GM18907 (cell line): ENCODE results near the gene PRMT7.

Source experiments
- ATAC-seq: cut with Tn5 transposase; IDR thresholded peaks from one replicate; pipeline ENCODE4 v1.9.1; 2021; ENCODE audit warnings: mild to moderate bottlenecking, moderate library complexity; ENCODE audit not compliant: unreplicated experiment

The PRMT7 gene

DNA sequence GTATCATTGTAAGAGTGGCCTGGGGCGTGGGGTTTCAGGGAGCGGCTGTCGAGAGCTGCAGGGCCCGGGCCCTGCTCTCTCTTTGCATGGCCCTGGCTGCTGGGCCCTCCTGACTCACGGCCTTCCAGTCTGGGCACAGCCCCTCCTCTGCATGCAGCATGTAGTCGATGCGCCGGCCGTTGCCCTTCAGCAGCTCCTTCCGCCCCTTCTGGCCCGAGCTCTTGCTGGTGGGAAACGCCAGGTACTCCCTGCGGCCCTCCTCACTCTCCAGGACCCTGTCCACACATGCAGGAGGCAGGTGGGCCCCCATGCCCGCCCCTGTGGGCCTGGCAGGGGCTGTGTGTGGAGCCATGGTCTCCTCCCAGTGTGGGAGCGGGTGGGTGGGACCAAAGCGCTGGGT lies 50.7 kb downstream of the PRMT7 start:
- ATAC-seq: no peak

DNA sequence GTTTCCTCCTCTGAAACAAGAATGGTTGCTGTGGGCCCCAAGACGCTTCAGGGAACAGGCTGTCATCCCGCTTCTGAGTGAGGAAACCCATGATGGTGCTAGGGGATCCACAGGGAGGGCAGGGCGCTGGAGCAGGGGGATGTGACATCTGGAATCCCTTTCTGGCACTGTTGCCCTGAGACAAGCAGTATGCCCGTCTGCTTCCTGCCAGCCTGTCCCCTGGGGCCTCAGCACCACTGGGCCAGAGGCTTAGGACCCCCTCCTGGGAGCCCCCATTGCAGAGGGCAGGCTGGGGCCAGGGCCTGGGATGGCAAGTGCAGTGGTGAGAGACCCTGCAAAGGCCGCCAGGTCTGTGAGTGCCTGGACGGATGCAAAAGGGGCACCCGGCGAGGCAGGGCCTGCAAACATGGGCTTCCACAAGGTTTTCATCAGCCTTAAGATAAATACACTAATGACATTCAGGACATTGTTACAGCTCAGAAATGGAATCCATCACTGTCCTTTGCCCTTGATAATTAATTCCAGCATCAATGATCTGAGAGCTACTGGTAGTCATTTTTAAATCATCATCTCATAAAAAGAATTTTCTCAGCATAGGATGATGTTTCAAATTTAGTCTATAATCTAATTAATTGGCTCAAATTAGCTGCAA lies 51.6 kb downstream of the PRMT7 start:
- ATAC-seq: no peak

DNA sequence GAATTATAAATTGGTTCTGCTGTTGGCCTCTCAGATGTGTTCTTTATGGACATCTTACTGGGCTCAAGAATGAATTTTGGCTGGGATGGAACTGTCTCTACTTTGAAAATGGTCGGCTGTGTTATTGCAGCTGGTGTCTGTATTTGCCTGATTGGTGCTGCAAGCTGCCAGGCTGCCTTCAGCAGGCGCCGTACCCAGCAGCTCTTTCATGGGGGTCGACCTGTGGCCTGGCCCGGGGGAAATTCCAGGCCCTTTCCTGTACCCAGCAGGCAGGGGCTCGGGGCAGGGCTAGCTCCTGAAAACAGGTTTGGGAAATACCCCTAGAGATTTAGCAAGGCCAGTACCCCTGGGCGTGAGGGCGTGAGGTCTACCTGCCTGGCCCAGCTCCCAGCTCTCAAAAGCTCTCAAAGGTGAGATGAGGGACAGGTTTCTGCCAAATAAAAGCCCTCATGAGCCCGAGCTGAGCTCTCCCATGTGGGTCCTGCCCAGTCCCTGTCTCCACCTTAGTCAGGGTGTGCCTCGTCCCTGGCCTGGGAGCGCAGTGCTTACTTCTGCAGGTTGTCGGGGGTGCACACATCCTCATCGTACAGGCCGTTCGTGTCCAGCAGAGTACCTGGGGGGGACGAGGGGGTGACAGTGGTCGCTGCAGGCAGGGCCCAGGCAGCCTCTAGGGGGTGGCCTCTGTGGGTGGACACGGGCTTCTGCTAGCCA lies 52.3 kb downstream of the PRMT7 start:
- ATAC-seq: no peak

DNA sequence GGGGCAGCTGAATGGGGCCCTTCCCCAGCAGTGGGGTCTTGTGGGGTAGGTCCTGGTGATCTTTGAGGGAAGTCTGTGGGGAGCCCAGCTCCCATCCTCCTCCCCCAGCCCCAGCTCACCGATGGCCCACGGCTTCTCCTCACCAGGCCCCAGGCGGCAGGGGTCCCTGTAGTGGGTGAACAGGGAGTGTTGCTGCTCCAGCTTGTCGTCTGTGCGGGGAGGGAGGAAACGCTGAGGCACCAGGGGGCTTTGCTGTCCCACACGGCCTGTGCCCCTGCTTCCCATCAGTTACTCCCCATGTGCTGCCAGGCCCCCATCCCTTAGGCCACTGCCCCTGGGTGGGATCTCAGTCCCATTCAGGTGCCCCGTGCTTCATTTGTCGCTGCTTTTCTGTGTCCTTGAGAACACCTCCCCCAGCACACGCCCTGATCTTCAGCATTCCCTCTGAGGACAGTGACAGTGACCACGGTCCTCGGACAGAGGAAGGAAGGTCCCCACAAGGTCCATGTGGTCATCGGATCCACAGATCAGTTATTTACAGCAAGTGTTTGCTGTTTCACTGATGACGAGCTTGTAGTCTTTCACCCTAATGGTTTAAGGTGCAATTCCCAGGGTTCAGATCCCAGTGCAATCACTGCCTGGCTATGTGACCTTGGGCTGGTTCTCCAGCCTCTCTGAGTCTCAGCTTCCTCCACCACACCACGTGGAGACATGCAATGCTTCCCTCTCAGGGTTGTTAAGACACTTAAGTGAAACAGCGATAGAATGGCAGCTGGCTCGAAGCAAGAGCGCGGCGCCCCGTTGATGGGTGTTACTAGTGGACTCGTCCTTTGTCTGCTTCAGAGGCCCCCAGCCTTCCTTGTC lies 53.1 kb downstream of the PRMT7 start:
- no peak for ATAC-seq

DNA sequence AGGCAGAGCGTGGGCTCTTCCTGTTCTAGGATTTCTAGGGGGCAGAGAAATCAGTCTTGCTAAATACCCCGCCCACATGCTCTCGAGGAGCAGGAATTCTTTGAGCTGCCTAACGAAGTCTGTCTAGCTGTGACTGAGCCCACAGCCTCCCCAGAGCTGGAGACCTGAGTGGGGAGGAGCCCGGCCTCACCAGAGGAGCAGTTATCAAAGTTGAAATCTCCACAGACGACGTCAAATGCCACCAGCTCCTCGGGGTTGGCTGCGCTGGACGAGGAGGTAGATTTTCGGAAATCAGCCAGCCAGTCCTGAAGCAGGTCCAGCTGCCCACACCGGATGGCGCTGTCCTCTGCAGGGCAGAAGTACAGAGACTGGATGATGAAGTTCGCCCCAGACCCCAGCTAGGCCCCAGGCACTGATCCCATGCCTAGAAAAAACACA lies 53.8 kb downstream of the PRMT7 start:
- ATAC-seq: no peak

DNA sequence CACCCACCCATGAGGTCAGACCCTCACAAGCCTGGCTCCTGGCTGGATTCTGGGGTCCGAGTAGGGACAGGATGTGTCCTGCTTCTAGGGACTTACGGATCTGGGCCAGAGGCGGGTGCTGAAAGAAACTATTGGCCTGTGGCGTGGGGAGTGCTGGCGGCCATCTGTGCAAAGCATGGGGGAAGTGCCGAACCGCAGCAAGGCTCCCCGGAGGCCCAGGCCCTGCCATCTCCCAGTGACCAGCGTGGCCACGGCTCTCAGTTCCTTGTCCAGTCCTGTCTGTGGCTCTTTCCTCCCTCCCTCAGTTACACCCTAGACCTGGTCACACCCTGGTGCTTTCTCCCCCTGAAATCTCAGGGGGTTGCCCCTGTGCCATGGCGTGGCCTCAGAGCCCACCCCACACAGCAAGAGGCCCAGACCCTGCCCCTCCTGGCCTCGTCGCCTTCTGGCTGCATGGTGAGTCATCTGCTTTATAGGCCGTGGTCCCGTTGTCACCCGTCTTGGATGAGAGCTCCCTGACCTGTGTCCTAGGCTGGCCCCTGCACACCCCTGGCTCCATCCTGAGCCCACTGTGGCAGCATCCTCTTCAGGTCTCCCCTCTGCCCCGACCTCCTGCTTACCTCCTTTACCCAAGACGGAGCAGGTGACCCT lies 54.5 kb downstream of the PRMT7 start:
- ATAC-seq: no peak

DNA sequence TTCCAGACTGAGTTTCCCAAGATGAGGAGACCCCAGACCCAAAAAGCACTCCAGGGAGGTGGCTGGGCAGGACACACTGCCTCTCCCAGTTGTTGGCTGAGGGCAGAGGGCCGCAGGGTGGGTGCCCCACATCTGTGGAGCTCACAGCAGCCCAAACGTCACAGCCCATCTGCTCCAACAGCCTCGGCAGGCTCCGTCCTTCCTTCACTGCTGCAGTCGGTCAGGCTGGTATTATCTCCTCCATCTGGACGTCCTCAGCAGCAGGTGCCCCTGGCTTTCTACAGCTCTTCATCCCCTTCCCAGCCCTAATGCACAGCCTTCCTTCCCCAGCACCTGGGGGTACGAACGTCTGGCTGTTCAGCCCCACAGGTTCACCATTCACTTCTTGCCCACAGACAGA lies 55.2 kb downstream of the PRMT7 start:
- no peak for ATAC-seq

DNA sequence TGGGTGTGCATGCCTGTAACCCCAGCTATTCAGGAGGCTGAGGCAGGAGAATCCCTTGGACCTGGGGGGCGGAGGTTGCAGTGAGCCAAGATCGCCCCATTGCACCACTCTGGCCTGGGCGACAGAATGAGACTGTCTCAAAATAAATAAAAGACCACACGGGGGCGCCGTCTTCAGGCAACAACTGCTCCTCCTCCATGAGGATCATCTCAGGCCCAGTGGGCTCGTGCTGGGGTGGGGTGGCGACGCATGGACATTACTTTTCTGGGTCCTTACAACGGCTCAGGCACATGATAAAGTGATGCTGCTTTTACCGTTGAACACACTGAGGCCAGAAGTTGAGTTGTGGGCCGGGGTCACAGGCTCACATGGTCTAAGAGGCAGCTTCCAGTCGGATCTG lies 56.2 kb downstream of the PRMT7 start:
- no peak for ATAC-seq

DNA sequence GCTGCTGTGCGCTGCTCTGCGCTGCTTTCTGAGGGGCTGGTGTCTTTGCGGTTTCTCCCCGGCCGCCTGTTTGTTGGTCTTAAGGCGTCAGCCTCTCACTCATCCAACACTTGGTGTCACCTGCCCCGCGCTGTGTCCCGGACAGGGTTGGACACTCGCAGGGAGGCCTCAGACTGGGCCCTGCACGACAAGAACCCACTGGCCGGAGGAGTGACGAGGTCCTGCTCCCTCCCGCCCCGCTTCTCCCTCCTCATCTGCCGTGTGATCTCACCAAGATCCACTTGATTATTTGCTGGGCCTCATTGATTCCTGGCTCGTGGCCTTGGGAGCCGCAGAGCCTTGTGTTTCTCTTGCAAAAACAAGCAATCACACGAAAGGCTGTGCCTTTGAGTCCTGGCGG lies 56.6 kb downstream of the PRMT7 start:
- ATAC-seq: no peak

DNA sequence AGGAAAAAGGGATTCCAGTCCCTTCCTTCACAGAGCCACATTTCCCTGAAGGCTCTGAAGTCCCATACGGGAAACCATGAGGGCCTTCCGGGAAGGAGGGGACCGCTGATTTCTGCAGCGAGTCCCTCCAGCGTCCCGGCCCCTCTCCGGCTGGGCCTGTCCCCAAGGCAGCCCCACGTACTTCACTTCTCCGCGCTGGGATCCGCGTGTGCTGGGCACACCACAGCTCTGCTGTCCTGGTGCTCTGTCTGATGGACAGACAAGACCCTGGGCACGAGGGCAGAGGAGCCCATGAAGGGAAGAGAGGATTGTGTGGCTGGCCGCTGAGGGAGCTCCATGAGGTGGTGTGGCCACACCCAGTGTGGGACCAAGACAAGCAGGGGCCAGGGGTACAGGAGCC lies 57.1 kb downstream of the PRMT7 start:
- no peak for ATAC-seq

DNA sequence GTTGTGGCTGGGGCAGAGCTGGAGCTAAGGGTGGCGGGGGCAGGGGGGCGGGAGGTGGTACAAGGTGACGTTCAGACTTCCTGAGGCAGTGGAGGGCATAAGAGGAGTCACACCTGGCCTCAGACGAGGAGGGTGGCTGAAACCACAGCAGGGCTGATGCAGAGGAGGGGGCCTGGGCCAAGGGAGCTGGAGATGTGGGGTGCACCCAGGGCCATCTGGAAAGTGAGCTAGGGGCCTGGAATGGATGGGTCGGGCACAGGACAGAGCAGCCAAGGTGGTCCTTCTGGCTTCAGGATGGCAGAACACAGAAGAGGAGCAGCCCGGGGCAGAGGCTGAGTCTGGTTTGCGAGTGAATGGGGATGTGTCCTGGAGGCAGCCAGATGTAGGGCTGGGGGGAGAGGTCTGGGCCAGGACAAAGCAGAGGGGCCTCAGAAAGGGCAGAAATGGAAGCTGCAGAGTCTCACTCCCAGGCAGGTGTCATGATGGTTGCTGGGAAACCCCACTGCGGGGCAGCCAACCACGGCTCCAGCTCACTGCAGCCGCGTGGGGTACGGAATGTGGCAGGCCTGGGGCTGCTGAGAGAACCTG lies 57.6 kb downstream of the PRMT7 start:
- peak; percentile 42 for ATAC-seq

DNA sequence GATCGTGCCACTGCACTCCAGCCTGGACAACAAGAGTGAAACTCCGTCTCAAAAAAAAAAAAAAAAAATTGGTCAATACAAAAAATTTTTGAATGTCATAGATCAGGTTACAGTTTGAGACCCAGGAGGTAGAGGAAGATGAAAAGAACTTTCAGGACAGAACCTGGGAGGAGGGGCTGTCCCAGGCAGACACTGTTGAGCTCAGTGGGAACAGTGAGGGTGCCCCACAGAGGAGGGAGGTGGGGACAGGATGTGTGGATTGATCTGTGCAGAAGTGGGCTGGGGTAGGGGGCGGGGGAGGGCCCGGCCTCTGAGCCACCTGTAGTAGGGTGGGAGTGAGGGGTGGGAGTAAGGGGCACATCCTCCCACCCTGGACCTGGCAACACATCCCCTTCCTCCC lies 58.3 kb downstream of the PRMT7 start:
- ATAC-seq: no peak

DNA sequence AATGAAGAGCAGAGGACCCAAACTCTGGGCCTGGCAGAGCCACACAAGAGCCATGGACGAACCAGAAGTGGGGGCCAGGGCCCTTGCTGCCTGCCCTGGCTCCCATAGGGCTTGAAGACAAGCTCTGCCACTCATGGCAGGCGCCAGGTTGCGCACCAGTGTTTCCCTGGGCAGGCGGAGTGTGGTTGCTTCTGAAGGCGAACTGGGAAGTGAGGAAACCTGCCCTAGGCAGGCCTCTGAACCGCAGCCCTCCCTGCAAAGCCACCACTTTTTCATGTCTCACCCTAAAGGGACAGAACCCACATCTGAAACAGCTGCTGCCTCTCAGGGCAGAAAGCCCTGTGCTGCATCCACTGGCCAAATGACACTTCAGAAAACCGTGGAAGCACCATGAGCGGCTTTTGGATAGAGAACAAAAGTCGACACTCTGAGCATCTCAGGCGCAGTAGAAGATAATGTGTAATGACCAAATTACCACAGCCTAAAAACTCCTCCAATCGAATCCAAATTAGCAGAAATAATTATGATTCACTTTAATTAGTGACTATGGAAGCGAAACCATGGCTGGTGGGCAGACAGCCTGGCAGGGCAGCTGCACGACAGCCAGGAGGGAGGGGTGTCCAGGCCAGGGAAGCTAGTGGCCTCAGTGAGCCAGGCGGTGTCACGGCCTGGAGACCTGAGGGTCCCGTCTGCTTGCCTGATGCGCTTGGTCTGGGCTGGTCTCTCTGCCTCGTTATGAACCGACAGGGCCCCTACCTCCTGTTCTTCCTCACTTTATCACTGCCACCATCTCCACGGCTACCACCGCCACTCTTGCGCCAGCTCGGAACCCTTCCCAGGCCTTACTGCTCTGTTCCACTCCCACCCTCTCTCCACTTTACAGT lies 59.1 kb downstream of the PRMT7 start:
- ATAC-seq: peak; percentile 66

DNA sequence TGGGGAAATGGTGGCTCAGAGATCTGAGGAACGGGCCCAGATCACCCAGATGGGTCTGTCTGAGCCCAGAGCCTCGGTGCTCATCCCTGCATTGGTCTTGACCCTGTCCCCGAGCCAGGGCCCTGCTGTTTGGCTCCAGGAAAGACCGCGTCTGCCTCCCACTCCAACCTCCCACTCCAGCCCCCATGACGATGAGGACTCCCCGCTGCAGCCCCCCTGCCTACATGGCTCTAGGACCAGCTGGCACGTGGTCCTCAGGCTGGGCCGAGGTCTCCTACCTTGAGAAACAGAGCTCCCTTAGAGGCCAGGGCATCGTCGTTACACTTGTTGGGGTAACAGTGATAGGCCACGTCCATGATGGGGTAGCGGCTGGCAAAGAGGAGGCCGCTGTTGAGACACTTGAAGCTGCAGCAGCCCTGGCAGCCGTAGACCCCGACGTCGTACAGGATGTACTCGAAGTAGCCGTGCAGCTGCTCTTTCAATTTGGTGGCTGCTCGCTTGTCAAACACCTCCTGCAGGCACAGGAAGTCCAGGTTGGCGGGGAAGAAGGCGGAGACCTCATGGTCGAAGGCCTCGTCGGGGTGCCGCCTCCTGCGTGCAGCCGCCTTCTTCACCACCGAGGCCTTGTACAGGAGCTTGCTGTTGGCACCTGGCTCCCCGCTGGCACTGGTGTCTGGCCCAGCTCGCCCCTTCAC lies 59.9 kb downstream of the PRMT7 start:
- no peak for ATAC-seq

DNA sequence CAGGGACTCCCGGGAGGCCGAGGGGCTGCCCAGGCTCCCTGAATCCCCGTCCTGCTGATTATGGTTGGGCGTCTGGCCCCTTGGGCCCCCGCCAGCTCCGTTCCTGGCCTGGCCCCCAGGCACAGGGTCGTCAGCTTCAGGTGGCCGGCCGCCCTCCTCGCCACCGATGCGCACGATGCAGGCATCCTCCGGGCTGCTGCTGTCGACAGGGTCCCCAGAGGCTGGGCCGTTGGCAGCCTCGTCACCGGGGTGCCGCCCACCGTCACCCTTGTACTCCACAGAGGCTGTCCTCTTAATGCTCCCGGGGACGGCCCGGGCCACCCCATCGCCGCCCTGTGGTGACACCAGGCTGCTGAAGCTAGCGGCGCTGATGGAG lies 60.4 kb downstream of the PRMT7 start:
- no peak for ATAC-seq

DNA sequence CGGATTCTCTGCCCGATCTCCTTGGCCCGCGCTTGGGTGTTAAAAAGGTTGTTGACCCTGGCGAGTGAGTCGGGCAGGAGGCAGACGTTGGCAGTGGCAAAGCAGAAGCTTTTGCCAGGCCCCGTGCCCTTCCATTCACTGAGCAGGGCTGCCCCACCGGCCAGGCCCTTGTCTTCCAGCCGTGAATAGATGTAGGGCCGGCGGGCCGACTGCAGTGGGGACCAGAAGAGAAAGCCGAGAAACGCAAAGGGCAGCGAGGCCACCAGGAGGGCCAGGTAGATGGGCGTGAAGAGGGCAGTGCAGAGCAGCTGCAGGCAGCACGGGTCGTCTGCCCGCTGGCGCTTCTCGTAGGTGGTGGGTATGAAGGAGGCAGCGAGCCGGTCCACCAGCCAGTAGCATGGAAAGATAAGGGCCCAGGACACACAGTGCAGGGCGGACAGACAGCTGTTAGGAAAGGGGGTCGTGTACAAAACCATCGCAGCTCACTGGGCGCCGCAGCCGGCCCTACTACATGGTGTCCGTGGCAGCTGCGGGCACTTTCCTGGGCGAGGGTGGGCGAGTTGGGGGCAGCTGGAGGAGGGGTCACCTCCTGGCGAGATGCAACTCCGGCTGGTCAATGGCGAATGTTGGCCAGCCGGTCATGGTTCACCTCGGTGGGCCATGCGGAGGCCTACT lies 61.0 kb downstream of the PRMT7 start:
- ATAC-seq: no peak

DNA sequence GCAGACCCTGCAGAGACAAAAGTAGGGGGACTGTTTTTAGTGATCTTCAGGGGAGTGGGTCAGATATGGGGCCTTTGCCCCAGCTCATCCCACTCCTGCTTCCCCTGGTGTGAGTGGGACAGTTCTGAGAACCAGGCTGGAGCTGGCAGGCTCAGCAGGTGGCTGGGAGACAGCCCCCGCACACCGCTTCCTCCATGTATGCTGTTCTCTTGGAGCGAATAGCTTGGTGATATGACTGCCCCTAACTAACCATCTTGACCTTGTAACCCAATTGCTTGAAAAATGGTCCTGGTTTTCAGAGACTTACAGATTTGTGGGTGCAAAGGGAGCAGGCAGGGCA lies 61.5 kb downstream of the PRMT7 start:
- no peak for ATAC-seq

DNA sequence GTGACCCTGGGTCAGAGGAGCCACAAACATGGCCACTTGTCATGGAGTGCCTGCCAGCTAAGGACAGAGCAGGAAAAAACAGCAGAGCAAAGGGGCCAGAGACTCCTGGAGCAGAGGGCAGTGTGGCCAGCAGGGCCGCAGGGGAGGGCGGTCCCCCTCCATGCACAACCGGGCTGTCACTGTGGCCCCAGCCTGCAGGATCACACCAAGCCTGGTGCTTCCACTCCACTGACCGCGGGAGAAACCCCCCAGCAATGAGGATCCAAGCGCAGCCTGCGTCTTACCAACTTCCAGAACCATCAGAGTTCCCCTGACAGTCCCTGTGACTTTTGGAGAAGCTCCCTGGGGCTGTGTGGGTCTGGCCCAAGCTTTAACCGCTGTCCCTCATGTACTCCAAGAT lies 62.0 kb downstream of the PRMT7 start:
- ATAC-seq: no peak
